ENCODE data around the gene ANAPC7.
"Not testable (repeated sequence)": the region's sequence is repeated elsewhere in the genome, so short reads cannot be mapped to it uniquely, and the experiment has no call there.

Gene ANAPC7

DNA sequence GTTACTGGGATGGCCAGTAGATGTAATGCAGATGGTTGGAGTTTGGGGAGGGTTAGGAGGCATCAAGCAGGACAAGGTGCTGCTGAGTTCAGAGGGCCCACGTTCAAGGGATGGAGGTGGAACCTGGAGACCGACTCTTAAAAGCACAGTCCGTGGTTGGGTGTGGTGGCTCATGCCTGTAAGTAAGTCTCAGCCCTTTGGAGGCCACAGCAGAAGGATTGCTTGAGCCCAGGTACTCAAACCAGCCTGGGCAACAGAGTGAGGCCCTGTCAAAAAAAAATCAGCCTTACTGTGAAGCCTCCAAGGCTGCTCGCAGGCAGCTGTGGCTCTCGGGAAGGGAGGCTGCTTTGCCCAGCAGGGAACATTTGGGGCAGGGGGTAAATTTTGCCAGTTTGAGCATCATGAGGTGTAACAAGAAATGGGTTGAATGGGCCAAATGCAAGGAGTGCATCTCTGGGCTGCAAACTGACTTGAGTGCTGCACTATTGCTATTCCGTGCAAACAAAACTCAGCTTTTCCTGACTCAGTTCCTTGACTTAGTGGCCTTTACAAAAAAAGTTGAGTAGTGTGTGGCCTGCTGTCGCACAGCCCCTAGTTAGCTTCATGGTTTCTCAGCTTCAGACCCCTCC lies 55.0 kb downstream of the ANAPC7 start:
- DNase-seq (ENCODE audit: low spot score), result no peak

DNA sequence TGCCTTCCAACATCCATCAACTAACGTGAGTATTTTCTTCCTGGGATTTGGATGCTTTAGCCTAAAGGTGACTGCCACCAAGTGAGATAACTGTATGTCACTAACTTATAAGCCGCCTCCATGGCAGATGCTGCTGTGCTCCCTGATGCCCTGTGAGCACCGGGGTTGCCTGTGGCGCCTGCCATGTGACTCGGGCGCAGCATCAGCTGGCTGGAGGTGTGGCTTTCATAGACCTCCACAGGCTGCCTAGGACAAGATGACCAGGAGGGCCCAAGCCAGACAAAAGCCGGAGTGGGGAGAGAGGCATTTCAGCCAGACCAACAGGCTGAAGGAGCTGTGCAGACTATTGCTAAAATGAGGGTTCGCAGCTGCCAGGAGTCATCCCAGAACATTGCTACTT lies 55.7 kb downstream of the ANAPC7 start:
- DNase-seq (ENCODE audit: low spot score), result no peak

DNA sequence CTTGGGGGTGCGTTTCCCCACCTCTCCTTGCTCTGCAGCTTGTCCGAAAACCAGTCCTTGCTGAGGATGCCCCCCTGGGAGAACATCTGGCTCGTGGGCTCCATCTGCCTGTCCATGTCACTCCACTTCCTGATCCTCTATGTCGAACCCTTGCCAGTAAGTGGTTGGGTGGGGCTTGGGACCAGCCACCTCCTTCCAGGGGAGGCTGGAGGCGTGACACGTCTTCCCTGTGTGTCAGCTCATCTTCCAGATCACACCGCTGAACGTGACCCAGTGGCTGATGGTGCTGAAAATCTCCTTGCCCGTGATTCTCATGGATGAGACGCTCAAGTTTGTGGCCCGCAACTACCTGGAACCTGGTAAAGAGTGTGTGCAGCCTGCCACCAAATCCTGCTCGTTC lies 57.5 kb downstream of the ANAPC7 start:
- no peak for DNase-seq (ENCODE audit: low spot score)

DNA sequence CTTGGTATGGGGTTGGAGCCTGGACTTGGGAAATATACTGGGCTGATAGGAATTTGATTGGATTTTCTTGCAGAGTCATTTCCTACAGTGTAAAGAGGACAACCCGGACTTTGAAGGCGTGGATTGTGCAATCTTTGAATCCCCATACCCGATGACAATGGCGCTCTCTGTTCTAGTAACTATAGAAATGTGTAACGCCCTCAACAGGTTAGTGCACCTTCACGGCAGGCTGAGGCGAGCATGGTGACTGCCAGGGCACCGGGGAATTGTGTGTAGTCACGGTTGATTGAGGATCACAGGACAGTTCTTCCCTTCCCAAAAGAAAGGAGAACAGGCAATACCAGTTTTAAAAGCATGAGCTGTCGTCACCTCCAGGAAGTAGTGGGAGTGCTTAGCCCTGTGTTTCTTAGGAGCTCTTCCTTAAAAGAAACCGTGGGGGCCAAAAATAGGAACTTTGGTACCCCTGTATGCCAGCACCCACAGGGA lies 58.3 kb downstream of the ANAPC7 start:
- no peak for DNase-seq (ENCODE audit: low spot score)

DNA sequence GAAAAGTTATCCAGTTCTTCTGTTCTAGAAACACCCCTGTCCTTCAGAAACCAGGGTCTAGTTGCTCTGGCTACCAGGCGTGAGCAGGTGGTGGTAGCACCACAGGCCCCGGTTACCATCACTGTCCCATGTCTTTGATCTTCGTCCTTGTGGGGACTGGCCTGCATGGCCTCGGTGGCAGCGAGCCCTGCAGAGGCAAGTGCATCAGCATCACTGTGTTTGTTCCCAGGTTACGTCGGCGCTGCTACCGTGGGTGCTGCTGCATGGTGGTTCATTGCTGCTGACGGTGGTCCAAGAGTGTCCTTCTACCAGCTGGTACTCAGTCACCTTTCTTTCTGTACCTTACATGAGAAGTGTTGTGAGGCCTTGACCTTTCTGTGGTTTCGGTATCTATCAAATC lies 58.9 kb downstream of the ANAPC7 start:
- DNase-seq (ENCODE audit: low spot score), result no peak

DNA sequence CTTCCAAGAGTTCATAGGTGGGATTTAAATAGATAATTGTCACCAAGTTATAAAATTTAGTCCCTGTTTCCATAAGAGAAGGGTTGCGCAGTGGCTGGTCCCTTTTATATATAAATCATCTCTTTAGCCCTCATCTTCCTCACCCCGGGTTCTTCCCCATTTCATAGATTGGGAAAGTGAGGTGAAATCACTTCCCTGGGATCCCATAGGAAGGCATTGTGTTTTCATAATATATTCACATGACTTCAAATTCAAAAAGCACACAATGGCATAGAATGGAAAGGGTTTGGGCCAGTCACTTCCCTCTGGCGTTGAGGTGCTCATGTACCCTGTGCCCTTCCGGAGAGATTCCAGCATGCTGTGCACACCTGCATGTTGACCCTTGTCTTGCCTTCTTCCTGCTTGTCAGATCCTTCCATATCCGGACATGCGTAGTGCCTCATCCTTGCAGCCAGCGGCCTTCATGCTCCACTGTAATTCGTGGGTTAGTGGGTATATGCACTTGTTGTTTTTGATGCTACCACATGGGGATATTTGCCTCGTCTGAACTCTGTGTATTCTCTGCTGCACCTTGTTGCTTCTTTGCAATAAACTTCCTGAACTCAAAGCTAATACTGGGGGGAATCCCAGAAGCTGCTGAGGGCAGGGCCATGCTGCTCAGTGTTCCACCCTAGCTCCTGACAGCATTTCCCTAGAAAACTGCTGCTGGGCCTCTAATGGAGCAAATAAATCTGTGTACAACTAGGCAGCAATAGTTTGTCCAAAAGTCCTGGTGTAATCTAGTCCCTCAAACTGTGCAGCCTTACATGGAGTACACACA lies 59.6 kb downstream of the ANAPC7 start:
- DNase-seq (ENCODE audit: low spot score), result no peak

DNA sequence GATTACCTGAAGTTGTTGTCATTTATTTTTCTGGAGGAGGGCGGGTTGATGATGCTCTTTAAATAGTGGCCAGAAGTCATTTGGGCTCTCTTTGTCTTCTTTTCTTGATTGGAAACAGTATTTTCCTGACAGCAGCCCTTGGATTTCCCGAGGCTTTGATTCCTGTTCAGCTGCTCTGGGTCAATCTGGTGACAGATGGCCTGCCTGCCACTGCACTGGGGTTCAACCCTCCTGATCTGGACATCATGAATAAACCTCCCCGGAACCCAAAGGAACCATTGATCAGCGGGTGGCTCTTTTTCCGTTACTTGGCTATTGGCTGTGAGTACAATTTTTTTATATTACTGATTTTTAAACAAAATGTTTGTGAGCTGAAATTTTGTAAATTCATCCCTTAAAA lies 60.4 kb downstream of the ANAPC7 start:
- DNase-seq (ENCODE audit: low spot score), result no peak

DNA sequence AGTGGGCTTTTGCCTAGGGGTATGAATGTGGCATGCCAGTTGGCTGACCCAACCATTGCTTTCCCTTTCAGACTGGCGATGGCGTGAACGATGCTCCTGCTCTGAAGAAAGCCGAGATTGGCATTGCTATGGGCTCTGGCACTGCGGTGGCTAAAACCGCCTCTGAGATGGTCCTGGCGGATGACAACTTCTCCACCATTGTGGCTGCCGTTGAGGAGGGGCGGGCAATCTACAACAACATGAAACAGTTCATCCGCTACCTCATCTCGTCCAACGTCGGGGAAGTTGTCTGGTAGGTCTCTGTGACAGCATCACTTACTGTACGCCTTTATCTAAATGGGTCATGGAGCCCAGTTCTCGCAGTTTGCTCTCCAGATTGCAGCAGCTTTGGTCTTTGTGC lies 61.4 kb downstream of the ANAPC7 start:
- DNase-seq (ENCODE audit: low spot score), result no peak

DNA sequence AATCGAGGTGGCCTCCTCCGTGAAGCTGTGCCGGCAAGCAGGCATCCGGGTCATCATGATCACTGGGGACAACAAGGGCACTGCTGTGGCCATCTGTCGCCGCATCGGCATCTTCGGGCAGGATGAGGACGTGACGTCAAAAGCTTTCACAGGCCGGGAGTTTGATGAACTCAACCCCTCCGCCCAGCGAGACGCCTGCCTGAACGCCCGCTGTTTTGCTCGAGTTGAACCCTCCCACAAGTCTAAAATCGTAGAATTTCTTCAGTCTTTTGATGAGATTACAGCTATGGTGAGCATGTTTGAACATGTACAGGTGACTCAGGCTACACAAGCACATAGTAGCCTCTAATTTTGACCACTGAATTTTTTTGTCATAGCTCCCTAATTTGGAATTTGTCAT lies 62.8 kb downstream of the ANAPC7 start:
- no peak for DNase-seq (ENCODE audit: low spot score)

DNA sequence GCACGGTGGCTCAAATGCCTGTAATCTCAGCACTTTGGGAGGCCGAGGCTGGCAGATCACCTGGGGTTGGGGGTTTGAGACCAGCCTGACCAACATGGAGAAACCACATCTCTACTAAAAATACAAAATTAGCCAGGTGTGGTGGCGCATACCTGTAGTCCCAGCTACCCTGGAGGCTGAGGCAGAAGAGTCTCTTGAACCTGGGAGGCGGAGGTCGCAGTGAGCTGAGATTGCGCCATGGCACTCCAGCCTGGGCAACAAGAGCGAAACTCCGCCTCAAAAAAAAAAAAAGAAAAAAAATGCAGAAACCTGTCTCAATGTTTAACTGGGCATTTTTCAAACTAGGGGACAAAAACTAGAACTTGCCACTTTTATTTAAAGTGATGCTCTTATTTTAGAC lies 63.2 kb downstream of the ANAPC7 start:
- DNase-seq (ENCODE audit: low spot score), result not testable (repeated sequence)

DNA sequence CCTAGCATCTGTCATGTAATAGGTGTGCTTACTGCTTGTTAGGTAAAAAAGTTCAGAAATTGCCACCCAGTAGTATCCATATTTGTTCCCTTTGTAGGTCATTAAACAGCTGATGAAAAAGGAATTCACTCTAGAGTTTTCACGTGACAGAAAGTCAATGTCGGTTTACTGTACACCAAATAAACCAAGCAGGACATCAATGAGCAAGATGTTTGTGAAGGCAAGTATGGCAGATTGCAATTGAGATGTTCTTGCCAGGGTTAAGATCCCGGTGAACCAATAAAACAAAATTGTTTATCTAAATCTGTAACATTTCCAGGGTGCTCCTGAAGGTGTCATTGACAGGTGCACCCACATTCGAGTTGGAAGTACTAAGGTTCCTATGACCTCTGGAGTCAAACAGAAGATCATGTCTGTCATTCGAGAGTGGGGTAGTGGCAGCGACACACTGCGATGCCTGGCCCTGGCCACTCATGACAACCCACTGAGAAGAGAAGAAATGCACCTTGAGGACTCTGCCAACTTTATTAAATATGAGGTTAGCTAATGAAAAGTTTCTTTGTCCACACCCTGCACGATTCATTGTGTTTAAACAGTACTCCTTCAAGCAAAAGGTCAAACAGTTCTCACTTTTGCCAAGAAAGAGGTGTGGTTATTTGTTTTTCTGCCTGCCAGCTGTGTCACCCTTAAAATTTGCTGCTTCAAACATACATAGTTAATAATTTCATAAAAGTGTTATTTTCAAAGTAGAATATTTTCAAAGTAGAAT lies 64.1 kb downstream of the ANAPC7 start:
- DNase-seq (ENCODE audit: low spot score), result no peak

DNA sequence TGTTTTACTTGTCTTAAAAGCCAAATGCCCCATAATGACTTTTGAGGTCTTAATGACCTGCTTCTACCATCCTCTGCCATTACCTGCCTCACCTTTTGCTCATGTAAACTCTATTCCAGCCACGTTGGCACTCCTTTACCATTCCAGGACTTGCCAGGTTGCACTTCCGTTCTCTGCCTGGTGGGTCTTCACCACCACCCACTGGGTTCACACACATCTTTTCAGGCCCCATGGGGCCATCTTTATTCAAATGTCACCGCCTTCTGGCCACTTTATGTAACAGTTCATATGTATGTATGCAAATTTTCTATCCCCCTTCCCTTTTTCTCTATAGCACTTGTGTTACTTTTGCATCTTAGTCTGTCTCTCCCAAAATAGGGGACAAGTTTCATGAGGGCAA lies 64.8 kb downstream of the ANAPC7 start:
- no peak for DNase-seq (ENCODE audit: low spot score)

DNA sequence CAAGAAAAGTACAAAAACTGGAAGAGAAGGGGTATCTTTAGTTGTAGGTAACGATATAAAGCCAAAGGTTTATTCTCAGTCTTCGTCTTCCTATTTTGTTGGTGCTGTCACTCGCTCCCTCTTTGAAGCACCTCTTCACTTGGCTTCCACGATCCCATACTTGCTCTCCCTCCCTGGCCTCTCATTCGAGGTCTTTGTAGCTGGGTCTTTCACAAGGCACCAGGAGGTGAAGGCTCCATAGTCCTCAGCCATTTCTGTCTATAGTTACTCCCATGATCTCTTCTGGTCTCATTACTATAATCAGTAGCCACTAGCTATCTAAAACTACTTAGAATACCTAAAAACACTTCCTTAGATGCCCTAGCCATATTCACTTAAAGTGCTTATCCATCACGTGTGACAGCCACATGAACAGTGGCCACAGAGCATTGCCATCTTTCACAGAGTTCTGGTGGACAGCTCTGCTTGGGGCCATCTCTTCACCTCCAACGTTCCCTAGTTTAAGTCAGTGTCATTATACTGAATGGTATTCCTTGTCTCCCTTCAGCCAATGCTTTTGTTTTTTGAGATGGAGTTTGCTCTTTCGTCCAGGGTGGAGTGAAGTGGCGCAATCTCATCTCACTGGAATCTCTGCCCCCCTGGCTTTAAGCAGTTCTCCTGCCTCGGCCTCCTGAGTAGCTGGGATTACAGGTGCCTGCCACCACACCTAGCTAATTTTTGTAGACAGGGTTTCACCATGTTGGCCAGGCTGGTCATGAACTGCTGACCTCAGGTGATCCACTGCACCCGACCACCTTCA lies 65.4 kb downstream of the ANAPC7 start:
- no peak for DNase-seq (ENCODE audit: low spot score)

DNA sequence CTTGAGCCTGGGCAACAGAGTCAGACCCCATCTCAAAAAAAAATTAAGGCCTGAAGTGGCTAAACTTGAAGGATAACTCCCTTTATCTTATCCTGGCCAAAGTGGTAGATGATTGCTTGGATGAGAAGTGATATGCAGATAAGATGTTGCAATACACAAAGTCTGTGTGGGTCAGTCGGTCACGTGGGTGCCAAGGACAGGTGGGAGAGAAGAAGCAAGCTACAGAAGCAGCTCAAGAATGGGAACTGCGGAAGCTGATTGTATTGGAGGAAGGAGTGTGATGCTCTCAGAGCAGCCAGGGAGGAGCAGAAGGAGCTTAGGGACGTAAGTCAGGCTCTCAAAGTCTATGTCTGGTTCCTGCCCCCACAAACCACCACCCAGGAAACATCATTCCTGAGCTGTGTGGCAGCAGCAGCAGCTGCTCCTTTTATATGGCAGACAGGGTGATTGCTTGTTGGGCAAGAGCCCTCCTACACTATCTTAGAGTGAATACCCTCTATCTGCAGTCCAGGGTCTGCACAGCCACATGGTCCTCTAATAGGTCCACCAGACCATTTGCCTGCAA lies 67.9 kb downstream of the ANAPC7 start:
- no peak for DNase-seq (ENCODE audit: low spot score)

DNA sequence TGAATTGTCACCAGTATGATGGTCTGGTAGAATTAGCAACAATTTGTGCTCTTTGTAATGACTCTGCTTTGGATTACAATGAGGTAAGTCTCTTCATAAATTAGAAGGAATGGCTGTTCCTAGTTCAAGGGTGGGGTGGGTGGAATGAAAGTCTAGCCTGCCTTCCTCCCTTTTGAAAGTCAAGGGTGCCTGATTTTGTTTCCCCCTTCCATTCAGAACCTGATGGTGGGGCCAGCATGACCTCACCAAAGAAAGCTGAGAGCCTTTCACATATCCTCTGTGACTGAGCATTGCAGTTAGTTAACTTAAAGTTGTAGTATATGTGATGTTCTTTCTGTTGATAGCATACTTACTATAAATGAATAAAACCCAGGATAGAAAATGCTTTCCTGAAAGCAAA lies 70.3 kb downstream of the ANAPC7 start:
- DNase-seq (ENCODE audit: low spot score), result no peak

DNA sequence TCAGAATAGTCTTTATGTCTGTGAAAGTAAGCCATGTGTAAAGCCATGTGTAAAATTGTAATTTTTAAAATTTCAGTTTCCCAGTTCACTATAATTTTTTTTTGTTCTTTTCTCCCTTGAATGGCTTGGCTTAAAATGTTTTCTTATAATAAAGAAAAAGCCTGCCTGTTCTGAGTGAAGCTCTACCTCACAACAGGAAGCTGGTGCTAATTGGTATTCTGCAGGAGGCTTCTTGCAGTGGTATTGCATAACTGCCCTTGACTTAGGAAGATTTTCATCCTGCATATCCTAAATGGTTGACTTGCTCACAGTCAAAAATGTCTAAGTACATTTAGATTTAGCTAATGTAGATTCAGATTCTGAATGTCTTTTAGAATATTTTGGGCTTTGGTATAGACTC lies 73.0 kb downstream of the ANAPC7 start:
- no peak for DNase-seq (ENCODE audit: low spot score)

DNA sequence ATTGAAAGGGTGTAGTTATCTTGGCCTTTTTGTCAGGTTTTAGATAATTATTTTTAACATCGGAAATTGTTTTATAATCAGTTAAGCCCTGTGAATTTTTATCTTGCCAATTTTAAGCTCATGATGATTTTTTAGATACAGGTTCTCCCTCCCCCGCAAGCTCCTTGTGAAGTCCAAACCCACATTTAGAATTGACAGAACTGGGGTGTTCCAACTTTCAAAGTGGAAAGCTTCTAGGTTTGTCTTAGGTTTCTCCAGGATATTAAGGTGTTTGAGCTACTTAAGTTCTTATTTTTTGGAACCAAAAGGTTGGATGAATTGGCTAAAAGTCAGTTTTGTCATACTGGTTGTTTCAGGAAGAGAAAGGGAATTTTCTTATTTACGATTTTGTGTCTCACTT lies 73.4 kb downstream of the ANAPC7 start:
- no peak for DNase-seq (ENCODE audit: low spot score)

DNA sequence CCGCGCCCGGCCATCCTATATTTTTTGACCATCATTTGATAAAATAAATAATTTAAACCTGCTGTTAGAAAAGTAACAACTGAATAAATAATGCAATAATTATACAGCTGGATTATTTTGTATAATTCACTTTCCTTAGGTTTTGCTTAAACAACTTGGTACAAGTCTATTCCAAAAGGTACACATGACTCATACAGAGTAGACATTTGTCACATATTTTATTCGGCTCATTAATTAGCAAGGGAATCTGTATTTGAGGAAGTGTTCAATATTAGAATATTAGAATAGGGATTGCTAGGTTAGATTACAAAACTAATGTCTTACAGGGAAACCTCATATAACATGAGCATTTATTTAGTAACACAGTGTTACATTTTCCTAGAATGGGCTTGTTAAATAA lies 73.8 kb downstream of the ANAPC7 start:
- DNase-seq (ENCODE audit: low spot score), result no peak

All from hepatic stellate cell (primary cell).